GM23248 (cell line): Measurements from ENCODE around the gene MFNG.

ENCODE experiments used
- EZH2 ChIP-seq: fragments of 200-600 bp; sonication (generic); IDR thresholded peaks from 2 replicates; pipeline ENCODE4 v1.6.1; 2018; ENCODE audit warnings: antibody characterized with exemption, mild to moderate bottlenecking; ENCODE audit not compliant: insufficient read depth, poor library complexity, severe bottlenecking
- EZH2phosphoT487 ChIP-seq: fragments of 200-600 bp; sonication (generic); IDR thresholded peaks from 2 replicates; pipeline ENCODE4 v1.6.1; 2018; ENCODE audit warnings: antibody characterized with exemption, moderate library complexity, mild to moderate bottlenecking, low read depth; ENCODE audit not compliant: insufficient read depth

GRCh38 chr22:37499027-37499707 lies 13.0 kb upstream of the MFNG start:
- no peak for TF ChIP-seq EZH2
- no peak for TF ChIP-seq EZH2phosphoT487
